HL-60 (cell line): Measurements from ENCODE around the gene CPSF3.

ENCODE experiments used
- GABPA ChIP-seq: IDR thresholded peaks from 2 replicates; pipeline ENCODE4 v1.6.1; 2012; ENCODE audit warnings: low read depth
- POLR2AphosphoS5 ChIP-seq: IDR thresholded peaks from 2 replicates; pipeline ENCODE4 v1.6.1; 2012; ENCODE audit warnings: low read depth
- REST ChIP-seq: IDR thresholded peaks from 2 replicates; pipeline ENCODE4 v1.6.1; 2012; ENCODE audit warnings: low read depth; ENCODE audit not compliant: insufficient replicate concordance
- SPI1 ChIP-seq: IDR thresholded peaks from 2 replicates; pipeline ENCODE4 v1.6.1; 2012; ENCODE audit warnings: low read depth, mild to moderate bottlenecking, borderline replicate concordance
- TF ChIP-seq, protein P1 (sequence below): IDR thresholded peaks from one replicate; pipeline ENCODE4 v1.5.1; 2011; ENCODE audit warnings: low read length, control low read depth, inconsistent platforms; ENCODE audit not compliant: insufficient read depth

DNA sequence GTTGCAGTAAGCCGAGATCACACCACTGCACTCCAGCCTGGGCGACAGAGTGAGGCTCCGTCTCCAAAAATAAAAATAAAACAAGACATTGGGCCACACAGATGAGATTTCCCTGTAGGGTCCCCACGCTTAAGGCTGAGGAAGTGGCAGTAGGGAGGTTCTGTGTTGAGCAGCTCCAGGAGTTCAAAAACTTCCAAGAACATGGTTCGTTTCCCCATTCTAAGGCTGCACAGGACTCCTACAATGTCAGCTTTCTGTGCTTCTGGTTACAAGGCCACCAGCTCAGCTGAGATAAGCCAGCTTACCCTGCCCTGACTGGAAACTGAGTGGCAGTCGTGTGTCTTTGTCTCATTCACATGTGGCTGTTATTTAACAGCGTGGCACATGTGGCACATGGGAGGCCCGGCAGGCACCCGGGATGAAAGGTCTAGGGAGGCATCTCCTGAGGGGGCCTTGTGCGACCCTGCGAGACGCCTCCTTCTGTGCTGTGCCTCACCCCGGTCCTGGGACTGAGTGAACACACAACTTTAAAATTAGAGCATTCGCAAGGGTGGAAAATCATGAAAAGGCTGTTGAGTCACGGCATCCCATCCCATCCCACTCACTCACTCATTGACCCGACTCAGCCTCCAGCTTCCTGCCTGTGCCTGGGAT is 7.8 kb upstream of the CPSF3 start:
- TF ChIP-seq, protein P1, sequence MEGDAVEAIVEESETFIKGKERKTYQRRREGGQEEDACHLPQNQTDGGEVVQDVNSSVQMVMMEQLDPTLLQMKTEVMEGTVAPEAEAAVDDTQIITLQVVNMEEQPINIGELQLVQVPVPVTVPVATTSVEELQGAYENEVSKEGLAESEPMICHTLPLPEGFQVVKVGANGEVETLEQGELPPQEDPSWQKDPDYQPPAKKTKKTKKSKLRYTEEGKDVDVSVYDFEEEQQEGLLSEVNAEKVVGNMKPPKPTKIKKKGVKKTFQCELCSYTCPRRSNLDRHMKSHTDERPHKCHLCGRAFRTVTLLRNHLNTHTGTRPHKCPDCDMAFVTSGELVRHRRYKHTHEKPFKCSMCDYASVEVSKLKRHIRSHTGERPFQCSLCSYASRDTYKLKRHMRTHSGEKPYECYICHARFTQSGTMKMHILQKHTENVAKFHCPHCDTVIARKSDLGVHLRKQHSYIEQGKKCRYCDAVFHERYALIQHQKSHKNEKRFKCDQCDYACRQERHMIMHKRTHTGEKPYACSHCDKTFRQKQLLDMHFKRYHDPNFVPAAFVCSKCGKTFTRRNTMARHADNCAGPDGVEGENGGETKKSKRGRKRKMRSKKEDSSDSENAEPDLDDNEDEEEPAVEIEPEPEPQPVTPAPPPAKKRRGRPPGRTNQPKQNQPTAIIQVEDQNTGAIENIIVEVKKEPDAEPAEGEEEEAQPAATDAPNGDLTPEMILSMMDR: no peak
- TF ChIP-seq POLR2AphosphoS5 (no peak), REST (no peak), GABPA (no peak), SPI1 (no peak)
